Stomach (tissue), 4 donors: ENCODE measurements around the gene UBL3.

Experiments used
- EP300 ChIP-seq: sonication (generic); formaldehyde crosslinking; IDR thresholded peaks from one replicate; pipeline ENCODE4 v1.6.1; 2017; ENCODE audit warnings: antibody characterized with exemption
- POLR2A ChIP-seq, 4 donors: fragments of 450-650 bp; IDR thresholded peaks; one replicate each; pipeline ENCODE4 v1.6.1; 2016; ENCODE audit warnings: antibody characterized with exemption in 4 of 4, control low read depth in 2 of 4, mild to moderate bottlenecking in 1 of 4, moderate library complexity in 1 of 4
- TF ChIP-seq, protein P1 (sequence below), 7 experiments: fragments of 450-650 bp in 4 of 7; fragments of 200-600 bp in 3 of 7; sonication (generic) in 3 of 7; IDR thresholded peaks; one replicate each; pipeline ENCODE4 v1.5.1; 2016 to 2019; ENCODE audit warnings: antibody characterized with exemption in 7 of 7, control low read depth in 2 of 7, mild to moderate bottlenecking in 1 of 7

DNA sequence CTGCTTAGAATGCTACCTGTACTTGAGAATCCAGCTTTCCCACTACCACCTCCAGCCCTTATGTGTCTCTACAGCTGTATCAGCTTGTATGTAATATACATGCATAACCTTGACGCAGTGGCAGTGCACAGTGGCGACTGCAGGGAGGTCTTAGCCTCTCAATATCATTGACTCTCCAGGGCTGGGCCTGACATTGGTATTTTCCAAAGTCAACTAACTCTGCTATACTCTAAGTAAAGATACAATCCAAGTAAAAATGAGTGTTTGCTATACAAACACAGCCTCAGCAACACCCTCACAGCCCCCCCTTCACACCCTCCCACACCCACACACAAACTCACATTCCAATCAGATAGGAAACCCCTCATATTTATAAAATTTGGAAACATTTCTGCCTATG lies 6.7 kb upstream of the UBL3 start:
- TF ChIP-seq EP300 (no peak), POLR2A (IDR thresholded peaks at IDR 0.05) (no peak)
- TF ChIP-seq, protein P1, sequence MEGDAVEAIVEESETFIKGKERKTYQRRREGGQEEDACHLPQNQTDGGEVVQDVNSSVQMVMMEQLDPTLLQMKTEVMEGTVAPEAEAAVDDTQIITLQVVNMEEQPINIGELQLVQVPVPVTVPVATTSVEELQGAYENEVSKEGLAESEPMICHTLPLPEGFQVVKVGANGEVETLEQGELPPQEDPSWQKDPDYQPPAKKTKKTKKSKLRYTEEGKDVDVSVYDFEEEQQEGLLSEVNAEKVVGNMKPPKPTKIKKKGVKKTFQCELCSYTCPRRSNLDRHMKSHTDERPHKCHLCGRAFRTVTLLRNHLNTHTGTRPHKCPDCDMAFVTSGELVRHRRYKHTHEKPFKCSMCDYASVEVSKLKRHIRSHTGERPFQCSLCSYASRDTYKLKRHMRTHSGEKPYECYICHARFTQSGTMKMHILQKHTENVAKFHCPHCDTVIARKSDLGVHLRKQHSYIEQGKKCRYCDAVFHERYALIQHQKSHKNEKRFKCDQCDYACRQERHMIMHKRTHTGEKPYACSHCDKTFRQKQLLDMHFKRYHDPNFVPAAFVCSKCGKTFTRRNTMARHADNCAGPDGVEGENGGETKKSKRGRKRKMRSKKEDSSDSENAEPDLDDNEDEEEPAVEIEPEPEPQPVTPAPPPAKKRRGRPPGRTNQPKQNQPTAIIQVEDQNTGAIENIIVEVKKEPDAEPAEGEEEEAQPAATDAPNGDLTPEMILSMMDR (IDR thresholded peaks at IDR 0.05) = no peak
